Measurements from ENCODE around the gene SH2D5. TPM values are rescaled to one million over a fixed set of nuclear protein-coding genes. Genes with fewer than 3 reads are reported as not detected.

SH2D5 gene
- polyA plus RNA-seq, 1 experiment, result 4.9 TPM

DNA sequence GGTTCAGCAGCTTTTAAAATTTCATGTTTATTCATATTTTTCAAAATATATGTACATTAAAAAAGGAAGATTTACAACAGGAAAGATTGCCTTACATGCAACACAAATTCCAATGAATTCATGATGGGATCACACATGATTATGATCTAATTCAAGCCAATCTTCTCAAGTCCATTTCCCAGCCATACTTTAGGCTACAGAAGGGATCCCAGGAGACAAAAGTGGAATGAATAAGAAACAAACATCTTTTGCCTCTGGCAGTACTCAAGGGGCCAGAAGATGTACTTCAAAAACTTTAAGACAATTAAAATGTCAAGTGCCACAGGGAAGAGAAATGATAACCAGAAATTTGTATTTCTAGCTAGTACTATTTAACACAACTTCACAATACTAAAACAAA, 10.2 kb upstream of the SH2D5 start:
- DNase-seq (ENCODE audit: low read depth, low spot score), result no peak
- no peaks in the 10 kb centered on the region for H3K9me3 ChIP-seq (ENCODE audit: control insufficient read depth, insufficient read depth, low read length)
- H3K27ac ChIP-seq (ENCODE audit: low read depth, low read length), result no peak overlapping the region
- H3K4me3 ChIP-seq (ENCODE audit: low read depth, low read length), result no peak overlapping the region
- TF ChIP-seq, protein P1, sequence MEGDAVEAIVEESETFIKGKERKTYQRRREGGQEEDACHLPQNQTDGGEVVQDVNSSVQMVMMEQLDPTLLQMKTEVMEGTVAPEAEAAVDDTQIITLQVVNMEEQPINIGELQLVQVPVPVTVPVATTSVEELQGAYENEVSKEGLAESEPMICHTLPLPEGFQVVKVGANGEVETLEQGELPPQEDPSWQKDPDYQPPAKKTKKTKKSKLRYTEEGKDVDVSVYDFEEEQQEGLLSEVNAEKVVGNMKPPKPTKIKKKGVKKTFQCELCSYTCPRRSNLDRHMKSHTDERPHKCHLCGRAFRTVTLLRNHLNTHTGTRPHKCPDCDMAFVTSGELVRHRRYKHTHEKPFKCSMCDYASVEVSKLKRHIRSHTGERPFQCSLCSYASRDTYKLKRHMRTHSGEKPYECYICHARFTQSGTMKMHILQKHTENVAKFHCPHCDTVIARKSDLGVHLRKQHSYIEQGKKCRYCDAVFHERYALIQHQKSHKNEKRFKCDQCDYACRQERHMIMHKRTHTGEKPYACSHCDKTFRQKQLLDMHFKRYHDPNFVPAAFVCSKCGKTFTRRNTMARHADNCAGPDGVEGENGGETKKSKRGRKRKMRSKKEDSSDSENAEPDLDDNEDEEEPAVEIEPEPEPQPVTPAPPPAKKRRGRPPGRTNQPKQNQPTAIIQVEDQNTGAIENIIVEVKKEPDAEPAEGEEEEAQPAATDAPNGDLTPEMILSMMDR (IDR thresholded peaks at IDR 0.05; ENCODE audit: low read depth, low read length), result no peak
- no peaks in the 10 kb centered on the region for H3K27me3 ChIP-seq (ENCODE audit: control insufficient read depth, insufficient read depth, low read length)
- POLR2A ChIA-PET, result no interaction called here
- CTCF ChIA-PET, result no interaction called here

DNA sequence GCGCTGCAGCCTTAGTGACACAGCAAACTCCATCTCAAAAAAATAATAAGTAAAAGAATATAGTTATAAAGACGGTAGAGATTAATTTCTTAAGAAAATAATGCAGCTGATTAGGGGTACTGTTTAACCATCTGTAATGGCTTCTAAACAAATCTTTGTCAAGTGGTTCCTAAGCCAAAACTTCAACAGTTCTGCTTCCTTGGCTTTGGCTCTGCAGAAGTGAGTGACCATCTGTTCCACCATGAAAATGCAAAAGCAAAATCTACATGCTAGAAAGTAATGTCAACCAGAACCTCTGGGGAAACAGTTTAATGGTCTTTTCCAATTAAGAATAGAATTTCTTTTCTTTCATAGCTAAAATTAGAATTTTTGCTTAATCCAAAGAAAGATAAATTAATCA, 8.3 kb upstream of the SH2D5 start:
- DNase-seq (ENCODE audit: low read depth, low spot score), result no peak
- no peak overlapping the region for H3K4me3 ChIP-seq (ENCODE audit: low read depth, low read length)
- H3K27me3 ChIP-seq (ENCODE audit: control insufficient read depth, insufficient read depth, low read length), result no peaks in the 10 kb centered on the region
- no peaks in the 10 kb centered on the region for H3K9me3 ChIP-seq (ENCODE audit: control insufficient read depth, insufficient read depth, low read length)
- ChIA-PET POLR2A (no interaction called here), CTCF (interaction anchor here (0.8 to 2.5 kb wide), 2 partner anchors 44 to 218 kb away, joined by 3 to 8 read pairs; no protein-coding TSS in a partner anchor)
- TF ChIP-seq, protein P1 (IDR thresholded peaks at IDR 0.05; ENCODE audit: low read depth, low read length), result no peak
- peak overlapping the region; percentile 57 for H3K27ac ChIP-seq (ENCODE audit: low read depth, low read length)

DNA sequence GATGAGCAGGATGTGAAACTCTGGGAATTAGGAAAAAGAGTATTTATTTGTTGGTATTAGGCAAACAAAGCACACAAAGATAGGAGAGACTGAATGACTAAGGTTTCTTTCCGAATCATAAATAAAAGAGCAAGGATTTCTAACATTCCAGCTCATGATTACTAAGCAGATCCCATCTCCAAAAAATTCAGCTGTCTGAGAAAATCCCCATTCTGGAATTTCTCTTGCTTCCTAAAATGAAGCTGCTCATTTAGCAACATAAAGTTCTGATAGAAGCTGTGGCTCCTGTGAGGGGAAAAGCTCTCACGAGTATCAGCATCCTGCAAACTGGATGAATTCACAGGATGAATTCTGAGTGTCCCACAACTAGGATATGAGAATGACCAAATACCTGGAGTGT, 6.7 kb upstream of the SH2D5 start:
- H3K9me3 ChIP-seq (ENCODE audit: control insufficient read depth, insufficient read depth, low read length), result no peaks in the 10 kb centered on the region
- POLR2A ChIA-PET, result interaction anchor here (0.9 kb wide), 1 partner anchor 22 kb away, joined by 6 read pairs; the partner anchor contains the start of gene KIF17
- no peak overlapping the region for H3K4me3 ChIP-seq (ENCODE audit: low read depth, low read length)
- H3K27me3 ChIP-seq (ENCODE audit: control insufficient read depth, insufficient read depth, low read length), result no peaks in the 10 kb centered on the region
- DNase-seq (ENCODE audit: low read depth, low spot score), result peak; percentile 56
- CTCF ChIA-PET, result interaction anchor here (2.5 kb wide), 1 partner anchor 43 kb away, joined by 8 read pairs; no protein-coding TSS in a partner anchor
- peak overlapping the region; percentile 83 for H3K27ac ChIP-seq (ENCODE audit: low read depth, low read length)
- TF ChIP-seq, protein P1 (IDR thresholded peaks at IDR 0.05; ENCODE audit: low read depth, low read length), result no peak

DNA sequence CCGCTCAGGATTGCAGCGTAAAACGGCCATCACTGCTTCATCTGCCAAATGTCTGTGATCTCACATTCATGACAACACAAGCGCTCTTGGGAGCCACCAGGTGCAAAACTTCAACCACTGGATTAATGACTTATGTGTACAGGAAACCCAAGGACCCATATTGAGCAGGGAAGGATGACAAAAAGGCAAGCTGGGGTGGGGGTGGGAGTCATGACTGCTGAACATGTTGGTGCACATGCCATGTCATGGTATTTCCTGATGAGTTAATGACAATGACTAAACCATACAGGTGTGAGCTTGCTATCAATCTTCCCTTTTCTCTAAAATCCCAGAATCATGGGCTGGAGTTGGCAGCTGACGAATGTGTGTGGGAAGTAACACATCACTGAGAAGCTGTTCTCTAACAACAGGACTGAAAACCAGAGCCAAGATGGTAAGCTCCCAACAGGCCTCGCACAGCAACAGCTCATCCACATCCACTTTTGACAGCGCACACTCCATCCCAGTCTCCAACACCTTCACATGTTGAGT, 3.1 kb upstream of the SH2D5 start:
- DNase-seq (ENCODE audit: low read depth, low spot score), result no peak
- POLR2A ChIA-PET, result no interaction called here
- CTCF ChIA-PET, result no interaction called here

More for the DNA sequence above, 3.1 kb upstream of the SH2D5 start:
- Histone ChIP-seq H3K27me3 (ENCODE audit: control insufficient read depth, insufficient read depth, low read length) (no peaks in the 10 kb centered on the region), H3K27ac (ENCODE audit: low read depth, low read length) (no peak overlapping the region), H3K9me3 (ENCODE audit: control insufficient read depth, insufficient read depth, low read length) (no peaks in the 10 kb centered on the region; the same call in 1 of the 2 replicates), H3K4me3 (ENCODE audit: low read depth, low read length) (no peak overlapping the region)
- TF ChIP-seq, protein P1 (IDR thresholded peaks at IDR 0.05; ENCODE audit: low read depth, low read length), result no peak
